Adipocyte (in vitro differentiated cells): ENCODE results near the gene BCAT1.
"Not testable (repeated sequence)": the region's sequence is repeated elsewhere in the genome, so short reads cannot be mapped to it uniquely, and the experiment has no call there.

Source experiments
- DNase-seq: peaks from one replicate; pipeline ENCODE4 v3.0.0-alpha.2; 2015; ENCODE audit warnings: low read depth
- H3K27me3 ChIP-seq: replicated peaks from 2 replicates; pipeline ENCODE4 v1.7.0; 2013; ENCODE audit warnings: mild to moderate bottlenecking, low read length, moderate library complexity; ENCODE audit not compliant: control insufficient read depth, insufficient read depth
- H3K36me3 ChIP-seq: 2 replicates; pipeline ENCODE4 v1.7.0; 2013; ENCODE audit warnings: low read length, mild to moderate bottlenecking, moderate library complexity; ENCODE audit not compliant: control insufficient read depth, insufficient read depth, severe bottlenecking
- H3K4me1 ChIP-seq: 2 replicates; pipeline ENCODE4 v1.7.0; 2013; ENCODE audit warnings: mild to moderate bottlenecking, low read length, moderate library complexity; ENCODE audit not compliant: control insufficient read depth, insufficient read depth
- H3K4me3 ChIP-seq: 2 replicates; pipeline ENCODE4 v1.7.0; 2013; ENCODE audit warnings: mild to moderate bottlenecking, low read length, moderate library complexity
- H3K9ac ChIP-seq: 2 replicates; pipeline ENCODE4 v1.7.0; 2013; ENCODE audit warnings: mild to moderate bottlenecking, low read length, moderate library complexity
- H3K9me3 ChIP-seq: 2 replicates; pipeline ENCODE4 v1.7.0; 2013; ENCODE audit warnings: mild to moderate bottlenecking, low read length, moderate library complexity; ENCODE audit not compliant: control insufficient read depth

BCAT1 gene

GRCh38 chr12:24926080-24926479 is 22.8 kb downstream of the BCAT1 start:
- H3K9me3 ChIP-seq, H3K4me1 ChIP-seq, DNase-seq, H3K36me3 ChIP-seq, H3K27me3 ChIP-seq, H3K9ac ChIP-seq, H3K4me3 ChIP-seq: not testable (repeated sequence)

- Histone ChIP-seq H3K4me3 (no peak overlapping the region), H3K9ac (no peak overlapping the region), H3K36me3 (no peaks in the 10 kb centered on the region), H3K9me3 (no peaks in the 10 kb centered on the region), H3K27me3 (no peaks in the 10 kb centered on the region), H3K4me1 (peaks cover 13% of the 10 kb centered on the region)
- no peak for DNase-seq
Measured at GRCh38 chr12:24922090-24922489, 26.8 kb downstream of the BCAT1 start.

GRCh38 chr12:24921251-24922038 is 27.5 kb downstream of the BCAT1 start:
- no peaks in the 10 kb centered on the region for H3K36me3 ChIP-seq
- H3K4me1 ChIP-seq: peaks cover 13% of the 10 kb centered on the region
- H3K9me3 ChIP-seq: no peaks in the 10 kb centered on the region
- H3K27me3 ChIP-seq: no peaks in the 10 kb centered on the region
- no peak overlapping the region for H3K9ac ChIP-seq
- DNase-seq: peak; percentile 63
- H3K4me3 ChIP-seq: no peak overlapping the region

DNA sequence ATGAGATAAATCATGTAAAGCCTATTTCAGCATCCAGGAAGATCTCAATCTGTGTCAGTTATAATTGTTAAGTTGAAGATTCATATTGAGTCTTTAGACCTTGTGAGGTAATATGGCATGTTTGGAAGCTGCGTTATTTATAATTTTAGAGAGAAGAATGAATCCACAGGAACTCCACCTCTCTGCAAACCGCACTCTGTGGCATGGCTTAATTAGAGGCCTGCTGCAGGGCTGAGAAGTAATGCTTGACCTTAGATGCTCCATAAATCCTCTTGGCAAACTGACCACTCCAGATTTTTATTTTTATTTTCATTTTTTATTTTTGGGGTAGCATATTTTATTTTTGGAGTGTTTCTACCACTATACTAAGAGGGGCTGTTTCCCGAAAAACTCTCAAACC is 28.8 kb downstream of the BCAT1 start:
- Histone ChIP-seq H3K27me3 (no peaks in the 10 kb centered on the region), H3K4me1 (peaks cover 13% of the 10 kb centered on the region)

GRCh38 chr12:24919346-24920001 is 29.4 kb downstream of the BCAT1 start:
- Histone ChIP-seq H3K9me3 (no peaks in the 10 kb centered on the region), H3K4me1 (peaks cover 13% of the 10 kb centered on the region), H3K9ac (no peak overlapping the region), H3K27me3 (no peaks in the 10 kb centered on the region), H3K4me3 (no peak overlapping the region), H3K36me3 (no peaks in the 10 kb centered on the region)
- DNase-seq: no peak

More for the DNA sequence above, 28.8 kb downstream of the BCAT1 start:
- H3K9ac ChIP-seq: no peak overlapping the region
- H3K36me3 ChIP-seq: no peaks in the 10 kb centered on the region
- DNase-seq: no peak
- H3K4me3 ChIP-seq: no peak overlapping the region
- H3K9me3 ChIP-seq: no peaks in the 10 kb centered on the region

- no peaks in the 10 kb centered on the region for H3K9me3 ChIP-seq
- H3K36me3 ChIP-seq: no peaks in the 10 kb centered on the region
- H3K4me1 ChIP-seq: peaks cover 13% of the 10 kb centered on the region
- DNase-seq: no peak
- no peak overlapping the region for H3K9ac ChIP-seq
- H3K4me3 ChIP-seq: no peak overlapping the region
- no peaks in the 10 kb centered on the region for H3K27me3 ChIP-seq
Measured at GRCh38 chr12:24918596-24918995, 30.3 kb downstream of the BCAT1 start.

DNA sequence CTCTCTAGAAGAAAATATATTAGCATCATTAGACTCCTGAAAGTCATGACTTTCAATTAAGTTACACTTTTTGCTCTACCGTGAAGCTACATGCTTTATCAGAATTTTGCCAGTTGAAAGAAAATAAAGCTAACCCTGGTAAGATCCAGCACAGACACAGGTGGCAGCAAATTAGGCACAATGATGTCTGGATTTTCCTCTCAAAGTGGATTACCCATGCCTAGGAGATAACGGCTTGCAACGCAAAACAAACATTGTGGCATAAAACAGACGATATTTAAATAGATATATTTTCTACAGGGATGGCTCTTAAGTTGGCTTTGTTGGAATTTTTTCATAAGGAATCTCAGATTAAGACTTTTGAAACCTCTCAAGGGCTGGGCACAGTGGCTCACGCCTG is 33.4 kb downstream of the BCAT1 start:
- peaks cover 1% of the 10 kb centered on the region for H3K4me1 ChIP-seq

DNA sequence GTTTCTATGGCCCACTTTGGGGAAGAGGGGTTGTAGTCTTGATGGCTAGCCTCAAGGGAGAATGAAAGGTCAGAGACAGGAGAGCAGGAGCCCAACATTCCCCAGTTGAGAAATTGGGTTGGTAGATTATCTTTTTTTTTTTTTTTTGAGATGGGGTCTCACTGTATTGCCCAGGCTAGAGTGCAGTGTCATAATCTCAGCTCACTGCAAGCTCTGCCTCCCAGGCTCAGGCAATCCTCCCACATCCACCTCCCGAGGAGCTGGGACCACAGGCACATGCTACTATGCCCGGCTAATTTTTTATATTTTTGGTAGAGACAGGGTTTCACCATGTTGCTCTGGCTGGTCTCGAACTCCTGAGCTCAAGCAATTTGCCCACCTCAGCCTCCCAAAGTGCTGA is 34.9 kb downstream of the BCAT1 start:
- no peak overlapping the region for H3K9ac ChIP-seq
- no peak overlapping the region for H3K4me3 ChIP-seq
- no peaks in the 10 kb centered on the region for H3K27me3 ChIP-seq
- no peak for DNase-seq
- no peaks in the 10 kb centered on the region for H3K36me3 ChIP-seq
- peaks cover 5% of the 10 kb centered on the region for H3K4me1 ChIP-seq
- H3K9me3 ChIP-seq: no peaks in the 10 kb centered on the region

More for the DNA sequence above, 33.4 kb downstream of the BCAT1 start:
- H3K27me3 ChIP-seq: no peaks in the 10 kb centered on the region
- H3K36me3 ChIP-seq: no peaks in the 10 kb centered on the region
- H3K9ac ChIP-seq: no peak overlapping the region
- DNase-seq: no peak
- H3K9me3 ChIP-seq: no peaks in the 10 kb centered on the region
- H3K4me3 ChIP-seq: no peak overlapping the region

DNA sequence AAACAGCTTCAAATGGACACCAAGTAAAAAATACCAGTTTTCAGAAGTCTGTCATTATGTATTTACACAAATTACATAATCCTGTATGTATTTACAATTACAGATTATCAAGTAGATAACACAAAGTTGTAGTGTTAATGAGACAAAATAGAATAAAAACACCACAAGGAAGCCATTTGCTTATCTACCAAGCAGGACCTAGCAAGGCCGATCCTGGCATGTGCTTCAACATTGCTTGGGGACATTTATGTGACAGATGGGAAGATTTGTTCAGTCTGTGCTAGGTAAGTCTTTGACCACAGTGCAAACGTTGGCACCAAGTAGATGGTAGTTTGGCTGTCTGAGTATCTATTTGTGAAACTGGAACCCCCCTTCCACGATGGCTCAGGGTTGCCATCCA is 35.8 kb downstream of the BCAT1 start:
- H3K36me3 ChIP-seq: no peaks in the 10 kb centered on the region
- H3K4me3 ChIP-seq: no peak overlapping the region
- no peak overlapping the region for H3K9ac ChIP-seq
- H3K4me1 ChIP-seq: peaks cover 5% of the 10 kb centered on the region
- no peaks in the 10 kb centered on the region for H3K9me3 ChIP-seq
- no peaks in the 10 kb centered on the region for H3K27me3 ChIP-seq
- DNase-seq: no peak

- Histone ChIP-seq H3K36me3 (no peaks in the 10 kb centered on the region), H3K9me3 (no peaks in the 10 kb centered on the region), H3K4me3 (no peak overlapping the region), H3K27me3 (no peaks in the 10 kb centered on the region), H3K4me1 (peaks cover 5% of the 10 kb centered on the region), H3K9ac (no peak overlapping the region)
- peak; percentile 85 for DNase-seq
Measured at GRCh38 chr12:24911271-24911791, 37.6 kb downstream of the BCAT1 start.

DNA sequence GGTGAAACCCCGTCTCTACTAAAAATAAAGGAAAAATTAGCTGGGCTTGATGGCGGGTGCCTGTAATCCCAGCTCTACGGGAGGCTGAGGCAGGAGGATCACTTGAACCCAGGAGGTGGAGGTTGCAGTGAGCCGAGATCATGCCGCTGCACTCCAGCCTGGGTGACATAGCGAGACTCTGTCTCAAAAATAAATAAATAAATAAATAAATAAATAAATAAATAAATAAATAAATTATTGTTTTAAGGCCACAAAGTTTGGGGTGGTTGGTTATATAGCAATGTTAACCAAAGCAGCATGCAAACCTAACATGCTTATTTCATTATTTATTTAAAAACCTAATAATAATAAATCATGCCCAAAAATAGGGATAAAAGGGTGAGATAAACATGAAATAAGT is 38.7 kb downstream of the BCAT1 start:
- not testable (repeated sequence) for H3K27me3 ChIP-seq, H3K9me3 ChIP-seq, H3K4me3 ChIP-seq, H3K36me3 ChIP-seq, H3K9ac ChIP-seq, DNase-seq
- H3K4me1 ChIP-seq: peaks cover 11% of the 10 kb centered on the region
